Stomach (tissue), 4 donors: Measurements from ENCODE around the gene MDM4.

Experiments used
- CTCF ChIP-seq, 7 experiments: fragments of 450-650 bp in 4 of 7; fragments of 200-600 bp in 3 of 7; sonication (generic) in 3 of 7; IDR thresholded peaks; one replicate each; pipeline ENCODE4 v1.5.1; 2016 to 2019; ENCODE audit warnings: antibody characterized with exemption in 7 of 7, control low read depth in 2 of 7, mild to moderate bottlenecking in 1 of 7
- POLR2AphosphoS5 ChIP-seq, 3 donors: sonication (generic); formaldehyde crosslinking; IDR thresholded peaks; one replicate each; pipeline ENCODE4 v1.6.1; 2016; ENCODE audit warnings: antibody characterized with exemption in 3 of 3

GRCh38 chr1:204498981-204499380, 17.2 kb upstream of the MDM4 start:
- TF ChIP-seq CTCF (IDR thresholded peaks at IDR 0.05) (no peak), POLR2AphosphoS5 (IDR thresholded peaks at IDR 0.05) (no peak)
